WTC11 (cell line): Measurements from ENCODE around the gene TWIST1.

Experiments
- CREB1 ChIP-seq: sonication (generic); formaldehyde crosslinking; IDR thresholded peaks from 2 replicates; pipeline ENCODE4 v1.8.0; 2023; ENCODE audit warnings: mild to moderate bottlenecking, missing genetic modification reagents
- CTCF ChIP-seq: fragments of 200-600 bp; IDR thresholded peaks from 2 replicates; pipeline ENCODE4 v1.8.0; 2022; ENCODE audit warnings: antibody characterized with exemption
- ELF4 ChIP-seq: sonication (generic); formaldehyde crosslinking; IDR thresholded peaks from 2 replicates; pipeline ENCODE4 v1.8.1; 2022; ENCODE audit warnings: low read depth, mild to moderate bottlenecking, moderate library complexity, missing genetic modification reagents
- MXD4 ChIP-seq: fragments of 250-450 bp; sonication (Bioruptor Pico); IDR thresholded peaks from 2 replicates; pipeline ENCODE4 v1.8.0; 2021; ENCODE audit warnings: mild to moderate bottlenecking, moderate library complexity, borderline replicate concordance
- NFYB ChIP-seq: sonication (generic); formaldehyde crosslinking; conservative IDR thresholded peaks from 2 replicates; pipeline ENCODE4 v1.8.0; 2022; ENCODE audit warnings: low read depth, missing genetic modification reagents
- NR1H2 ChIP-seq: sonication (generic); formaldehyde crosslinking; IDR thresholded peaks from 2 replicates; pipeline ENCODE4 v1.9.0; 2021; ENCODE audit warnings: mild to moderate bottlenecking, moderate library complexity, missing genetic modification reagents
- TEAD4 ChIP-seq: sonication (generic); formaldehyde crosslinking; IDR thresholded peaks from 2 replicates; pipeline ENCODE4 v1.8.0; 2022; ENCODE audit warnings: mild to moderate bottlenecking, missing genetic modification reagents
- USF2 ChIP-seq: sonication (generic); formaldehyde crosslinking; IDR thresholded peaks from 2 replicates; pipeline ENCODE4 v1.8.1; 2023; ENCODE audit warnings: mild to moderate bottlenecking, missing genetic modification reagents, moderate library complexity
- ZBTB21 ChIP-seq: sonication (generic); formaldehyde crosslinking; IDR thresholded peaks from 2 replicates; pipeline ENCODE4 v1.8.1; 2023; ENCODE audit warnings: mild to moderate bottlenecking, missing genetic modification reagents, borderline replicate concordance
- ZNF423 ChIP-seq: fragments of 250-450 bp; sonication (Bioruptor Pico); IDR thresholded peaks from 2 replicates; pipeline ENCODE4 v2.1.2; 2022; ENCODE audit warnings: mild to moderate bottlenecking, moderate library complexity
- ZNF671 ChIP-seq: fragments of 250-450 bp; sonication (Bioruptor Pico); IDR thresholded peaks from 2 replicates; pipeline ENCODE4 v1.8.0; 2021; ENCODE audit warnings: mild to moderate bottlenecking

- TF ChIP-seq NR1H2 (CRISPR knock-in tag): no peak
- TF ChIP-seq NFYB: no peak
- no peak for TF ChIP-seq ZNF423 (CRISPR knock-in tag)
- no peak for TF ChIP-seq CREB1 (CRISPR knock-in tag)
- TF ChIP-seq USF2: no peak
- TF ChIP-seq ZNF671 (CRISPR knock-in tag): no peak
- no peak for TF ChIP-seq MXD4 (CRISPR knock-in tag)
- no peak for TF ChIP-seq TEAD4 (CRISPR knock-in tag)
- TF ChIP-seq CTCF: no peak
- TF ChIP-seq ZBTB21 (CRISPR knock-in tag): no peak
- TF ChIP-seq ELF4 (CRISPR knock-in tag): no peak
Observed at GRCh38 chr7:19104811-19105210, 12.6 kb downstream of the TWIST1 start.
